Endodermal cell (in vitro differentiated cells): Measurements from ENCODE around the gene TMEM17. TPM values are rescaled to one million over a fixed set of nuclear protein-coding genes. Genes with fewer than 3 reads are reported as not detected.

Source experiments
- DNase-seq: peaks from one replicate; pipeline ENCODE4 v3.0.0-alpha.2; 2017
- H3K27ac ChIP-seq: 2 replicates; pipeline ENCODE4 v1.5.1; 2013; ENCODE audit warnings: mild to moderate bottlenecking, low read depth, low read length, moderate library complexity
- H3K27me3 ChIP-seq: 2 replicates; pipeline ENCODE4 v1.6.1; 2013; ENCODE audit warnings: mild to moderate bottlenecking, low read length, moderate library complexity; ENCODE audit not compliant: insufficient read depth, control insufficient read depth, poor library complexity, severe bottlenecking
- H3K36me3 ChIP-seq: 2 replicates; pipeline ENCODE4 v1.7.0; 2013; ENCODE audit warnings: mild to moderate bottlenecking, low read length, moderate library complexity; ENCODE audit not compliant: control insufficient read depth, insufficient read depth
- H3K4me1 ChIP-seq: one replicate; pipeline ENCODE4 v1.7.0; 2013; ENCODE audit warnings: low read length; ENCODE audit not compliant: control insufficient read depth, insufficient read depth
- H3K4me3 ChIP-seq: 2 replicates; pipeline ENCODE4 v1.5.1; 2013; ENCODE audit warnings: mild to moderate bottlenecking, low read length, moderate library complexity
- H3K9ac ChIP-seq: 2 replicates; pipeline ENCODE4 v1.6.1; 2013; ENCODE audit warnings: mild to moderate bottlenecking, low read length, moderate library complexity; ENCODE audit not compliant: poor library complexity, severe bottlenecking; ENCODE audit errors: extremely low read depth
- H3K9me3 ChIP-seq: 2 replicates; pipeline ENCODE4 v1.6.1; 2013; ENCODE audit warnings: mild to moderate bottlenecking, low read length, moderate library complexity; ENCODE audit not compliant: control insufficient read depth
- H3K27ac Mint-ChIP-seq: 2 replicates; pipeline ENCODE4 v1.8.0; 2020; ENCODE audit warnings: mixed read lengths
- H3K27me3 Mint-ChIP-seq: 2 replicates; pipeline ENCODE4 v1.8.0; 2021; ENCODE audit warnings: mild to moderate bottlenecking, mixed read lengths; ENCODE audit not compliant: insufficient read depth
- H3K36me3 Mint-ChIP-seq: 2 replicates; pipeline ENCODE4 v1.8.0; 2020; ENCODE audit warnings: low read depth, mixed read lengths
- H3K4me1 Mint-ChIP-seq: 2 replicates; pipeline ENCODE4 v1.8.0; 2020; ENCODE audit warnings: mixed read lengths
- H3K4me3 Mint-ChIP-seq: 2 replicates; pipeline ENCODE4 v1.8.0; 2020; ENCODE audit warnings: mild to moderate bottlenecking, moderate library complexity, mixed read lengths
- H3K9me3 Mint-ChIP-seq: 2 replicates; pipeline ENCODE4 v1.8.0; 2020; ENCODE audit warnings: mild to moderate bottlenecking, mixed read lengths
- CTCF ChIP-seq: fragments of 200-600 bp; sonication (generic); conservative IDR thresholded peaks from 2 replicates; pipeline ENCODE4 v1.5.0; 2021; ENCODE audit warnings: antibody characterized with exemption, mild to moderate bottlenecking
- WGBS, 2 experiments: methylation state at CpG; one replicate each; pipeline versions ENCODE4 v1.1.5 to v1.1.7; 2013; ENCODE audit warnings: missing lambda C conversion rate in 2 of 2, mixed read lengths in 1 of 2; ENCODE audit not compliant: insufficient coverage in 1 of 2, insufficient read length in 1 of 2; 5-methylcytosine and 5-hydroxymethylcytosine counted together
- total RNA-seq, 2 donors: library from RNA; stranded (reverse); fragmentation: NEBNext Ultra II Directional in 1 of 2; extraction: Animal tissue kit (Norgen Biotek cat#: 25700) in 1 of 2; gene quantifications; 2 replicates in 1 of 2; 3 replicates in 1 of 2; pipeline ENCODE4 v1.2.1, GENCODE V29; 2021

The TMEM17 gene
- total RNA-seq, 2 donors from 2014 or later, result 1.8 to 2.0 TPM

- peaks cover 4% of the 10 kb centered on the region for H3K9me3 ChIP-seq
These were observed 33.8 kb upstream of the TMEM17 start for GRCh38 chr2:62539606-62540407.

GRCh38 chr2:62538756-62539155, 32.8 kb upstream of the TMEM17 start:
- Mint-ChIP-seq H3K27me3 (no peaks in the 10 kb centered on the region), H3K4me1 (peaks cover 39% of the 10 kb centered on the region), H3K4me3 (no peak overlapping the region), H3K27ac (no peak overlapping the region), H3K9me3 (peaks cover 26% of the 10 kb centered on the region), H3K36me3 (peaks cover 2% of the 10 kb centered on the region)
- 86% methylated on average over 1 of the region's 1 CpG; no CpG with 5 or more reads in 1 of the 2 experiments for WGBS, 2 experiments
- no peak for DNase-seq
- Histone ChIP-seq H3K4me3 (no peak overlapping the region), H3K27me3 (no peaks in the 10 kb centered on the region), H3K36me3 (no peaks in the 10 kb centered on the region), H3K27ac (no peak overlapping the region), H3K9ac (no peak overlapping the region), H3K4me1 (peaks cover 11% of the 10 kb centered on the region), H3K9me3 (peaks cover 4% of the 10 kb centered on the region)
- TF ChIP-seq CTCF, result no peak

More at GRCh38 chr2:62539606-62540407, 33.8 kb upstream of the TMEM17 start:
- no peak overlapping the region for H3K9ac ChIP-seq
- Mint-ChIP-seq H3K27ac (no peak overlapping the region), H3K27me3 (no peaks in the 10 kb centered on the region), H3K4me3 (no peak overlapping the region), H3K36me3 (no peaks in the 10 kb centered on the region), H3K9me3 (peaks cover 15% of the 10 kb centered on the region), H3K4me1 (peaks cover 39% of the 10 kb centered on the region)
- no peak for TF ChIP-seq CTCF
- H3K27ac ChIP-seq, result no peak overlapping the region
- H3K27me3 ChIP-seq, result no peaks in the 10 kb centered on the region
- H3K36me3 ChIP-seq, result no peaks in the 10 kb centered on the region
- H3K4me3 ChIP-seq, result no peak overlapping the region
- peaks cover 11% of the 10 kb centered on the region for H3K4me1 ChIP-seq
- DNase-seq, result no peak

- H3K27me3 Mint-ChIP-seq, result no peaks in the 10 kb centered on the region
- Histone ChIP-seq H3K9ac (no peak overlapping the region), H3K36me3 (no peaks in the 10 kb centered on the region), H3K4me3 (no peak overlapping the region), H3K9me3 (peaks cover 11% of the 10 kb centered on the region), H3K27me3 (no peaks in the 10 kb centered on the region), H3K4me1 (peaks cover 11% of the 10 kb centered on the region), H3K27ac (no peak overlapping the region)
- H3K4me3 Mint-ChIP-seq, result no peak overlapping the region
- peaks cover 39% of the 10 kb centered on the region for H3K4me1 Mint-ChIP-seq
- H3K27ac Mint-ChIP-seq, result no peak overlapping the region
- no peak for DNase-seq
- H3K36me3 Mint-ChIP-seq, result peaks cover 2% of the 10 kb centered on the region
- peaks cover 35% of the 10 kb centered on the region for H3K9me3 Mint-ChIP-seq
- no peak for TF ChIP-seq CTCF
- WGBS, 2 experiments, result 90 to 94% methylated on average over 7 to 8 of the region's 8 CpGs
These were observed 31.8 kb upstream of the TMEM17 start for GRCh38 chr2:62537814-62538213.
